Suprapubic skin (tissue), 4 donors: ENCODE data around the gene TEX48. TPM values are rescaled to one million over a fixed set of nuclear protein-coding genes. Genes with fewer than 3 reads are reported as not detected.

ENCODE experiments used
- DNase-seq, 2 donors: peaks; one replicate each; pipeline ENCODE4 v3.0.0-alpha.2; 2019; ENCODE audit warnings: low spot score in 2 of 2
- H3K27ac ChIP-seq: fragments of 200-600 bp; sonication (generic); one replicate; pipeline ENCODE4 v1.5.1; 2019
- H3K27me3 ChIP-seq: fragments of 200-600 bp; sonication (generic); one replicate; pipeline ENCODE4 v1.5.1; 2019
- H3K36me3 ChIP-seq: fragments of 200-600 bp; sonication (generic); one replicate; pipeline ENCODE4 v1.5.1; 2019
- H3K4me1 ChIP-seq: fragments of 200-600 bp; sonication (generic); one replicate; pipeline ENCODE4 v1.5.1; 2019
- H3K4me3 ChIP-seq: fragments of 200-600 bp; sonication (generic); one replicate; pipeline ENCODE4 v1.5.1; 2019; ENCODE audit warnings: mild to moderate bottlenecking
- H3K9me3 ChIP-seq: fragments of 200-600 bp; sonication (generic); one replicate; pipeline ENCODE4 v1.5.1; 2019
- EP300 ChIP-seq: sonication (generic); formaldehyde crosslinking; IDR thresholded peaks from one replicate; pipeline ENCODE4 v1.6.1; 2017; ENCODE audit warnings: antibody characterized with exemption
- POLR2A ChIP-seq, 2 donors: fragments of 450-650 bp; IDR thresholded peaks; one replicate each; pipeline ENCODE4 v1.6.1; 2017; ENCODE audit warnings: antibody characterized with exemption in 2 of 2, mild to moderate bottlenecking in 2 of 2, moderate library complexity in 2 of 2
- POLR2AphosphoS5 ChIP-seq, 3 donors: sonication (generic); formaldehyde crosslinking; IDR thresholded peaks; one replicate each; pipeline ENCODE4 v1.6.1; 2017; ENCODE audit warnings: antibody characterized with exemption in 3 of 3
- WGBS: methylation state at CpG from one replicate; pipeline ENCODE4 v1.1.5; 2018; 5-methylcytosine and 5-hydroxymethylcytosine counted together
- total RNA-seq, 4 donors: library from RNA; depleted of rRNA; stranded (reverse); fragments of >200 nt; gene quantifications; one replicate each; pipeline ENCODE4 v1.1.0, GENCODE V29; 2016
- TF ChIP-seq, protein P1 (sequence below), 2 donors: fragments of 200-600 bp in 1 of 2; fragments of 450-650 bp in 1 of 2; sonication (generic) in 1 of 2; IDR thresholded peaks; one replicate each; pipeline ENCODE4 v1.5.1; 2016 to 2019; ENCODE audit warnings: antibody characterized with exemption in 2 of 2, mild to moderate bottlenecking in 1 of 2, moderate library complexity in 1 of 2

TEX48 gene
- total RNA-seq, 4 donors from 2014 or later, result not detected

DNA sequence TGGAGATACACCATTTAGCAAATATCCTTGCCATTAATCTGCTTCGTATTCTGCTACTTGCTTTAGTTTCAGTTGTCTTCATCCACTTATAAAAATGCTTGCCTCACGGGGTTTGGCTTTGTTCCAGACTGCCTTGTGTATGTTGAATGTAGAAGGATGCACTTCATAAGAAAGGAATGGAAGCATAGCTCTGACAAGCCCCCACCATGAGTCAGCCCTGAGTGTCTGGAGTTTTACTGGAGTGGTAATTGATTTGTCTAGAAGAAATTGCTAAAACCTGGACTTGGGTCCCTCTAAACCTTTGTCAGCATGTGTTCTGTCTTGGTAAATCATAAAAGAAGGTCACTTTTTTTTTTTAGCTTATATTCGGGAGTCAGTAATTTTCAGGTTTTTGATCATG is 4.6 kb downstream of the TEX48 start:
- Histone ChIP-seq H3K27ac (no peak overlapping the region), H3K36me3 (no peaks in the 10 kb centered on the region), H3K9me3 (no peaks in the 10 kb centered on the region), H3K4me1 (no peaks in the 10 kb centered on the region), H3K4me3 (no peak overlapping the region), H3K27me3 (peaks cover 13% of the 10 kb centered on the region)
- 44% methylated on average over 3 of the region's 3 CpGs for WGBS
- TF ChIP-seq EP300 (no peak), POLR2AphosphoS5 (IDR thresholded peaks at IDR 0.05) (no peak), POLR2A (IDR thresholded peaks at IDR 0.05) (no peak)
- TF ChIP-seq, protein P1, sequence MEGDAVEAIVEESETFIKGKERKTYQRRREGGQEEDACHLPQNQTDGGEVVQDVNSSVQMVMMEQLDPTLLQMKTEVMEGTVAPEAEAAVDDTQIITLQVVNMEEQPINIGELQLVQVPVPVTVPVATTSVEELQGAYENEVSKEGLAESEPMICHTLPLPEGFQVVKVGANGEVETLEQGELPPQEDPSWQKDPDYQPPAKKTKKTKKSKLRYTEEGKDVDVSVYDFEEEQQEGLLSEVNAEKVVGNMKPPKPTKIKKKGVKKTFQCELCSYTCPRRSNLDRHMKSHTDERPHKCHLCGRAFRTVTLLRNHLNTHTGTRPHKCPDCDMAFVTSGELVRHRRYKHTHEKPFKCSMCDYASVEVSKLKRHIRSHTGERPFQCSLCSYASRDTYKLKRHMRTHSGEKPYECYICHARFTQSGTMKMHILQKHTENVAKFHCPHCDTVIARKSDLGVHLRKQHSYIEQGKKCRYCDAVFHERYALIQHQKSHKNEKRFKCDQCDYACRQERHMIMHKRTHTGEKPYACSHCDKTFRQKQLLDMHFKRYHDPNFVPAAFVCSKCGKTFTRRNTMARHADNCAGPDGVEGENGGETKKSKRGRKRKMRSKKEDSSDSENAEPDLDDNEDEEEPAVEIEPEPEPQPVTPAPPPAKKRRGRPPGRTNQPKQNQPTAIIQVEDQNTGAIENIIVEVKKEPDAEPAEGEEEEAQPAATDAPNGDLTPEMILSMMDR (IDR thresholded peaks at IDR 0.05), result no peak
- no peak for DNase-seq

DNA sequence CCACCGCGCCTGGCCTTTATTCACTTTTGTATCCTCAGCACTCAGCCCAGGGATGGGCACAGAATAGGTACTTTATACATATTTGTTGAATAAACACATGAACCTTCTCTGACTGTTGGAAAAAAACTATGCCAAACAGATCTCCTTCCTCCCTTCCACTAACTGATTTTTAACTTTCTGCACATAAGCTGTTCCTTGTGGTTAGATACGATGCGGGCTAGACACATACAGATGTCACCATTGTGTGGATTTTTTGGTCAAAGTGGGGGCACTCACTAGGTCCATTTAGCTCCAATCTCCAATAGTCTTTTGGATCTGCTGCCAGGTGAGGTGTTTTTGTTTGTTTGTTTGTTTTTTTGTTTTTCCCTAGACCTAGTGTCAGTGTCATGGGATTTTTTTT is 5.1 kb downstream of the TEX48 start:
- peaks cover 13% of the 10 kb centered on the region for H3K27me3 ChIP-seq
- 90% methylated on average over 4 of the region's 4 CpGs for WGBS
- H3K36me3 ChIP-seq, result no peaks in the 10 kb centered on the region
- no peaks in the 10 kb centered on the region for H3K4me1 ChIP-seq
- TF ChIP-seq EP300 (no peak), POLR2AphosphoS5 (IDR thresholded peaks at IDR 0.05) (no peak), POLR2A (IDR thresholded peaks at IDR 0.05) (no peak)
- TF ChIP-seq, protein P1 (IDR thresholded peaks at IDR 0.05), result no peak
- no peak for DNase-seq
- no peak overlapping the region for H3K27ac ChIP-seq
- H3K9me3 ChIP-seq, result no peaks in the 10 kb centered on the region
- no peak overlapping the region for H3K4me3 ChIP-seq

DNA sequence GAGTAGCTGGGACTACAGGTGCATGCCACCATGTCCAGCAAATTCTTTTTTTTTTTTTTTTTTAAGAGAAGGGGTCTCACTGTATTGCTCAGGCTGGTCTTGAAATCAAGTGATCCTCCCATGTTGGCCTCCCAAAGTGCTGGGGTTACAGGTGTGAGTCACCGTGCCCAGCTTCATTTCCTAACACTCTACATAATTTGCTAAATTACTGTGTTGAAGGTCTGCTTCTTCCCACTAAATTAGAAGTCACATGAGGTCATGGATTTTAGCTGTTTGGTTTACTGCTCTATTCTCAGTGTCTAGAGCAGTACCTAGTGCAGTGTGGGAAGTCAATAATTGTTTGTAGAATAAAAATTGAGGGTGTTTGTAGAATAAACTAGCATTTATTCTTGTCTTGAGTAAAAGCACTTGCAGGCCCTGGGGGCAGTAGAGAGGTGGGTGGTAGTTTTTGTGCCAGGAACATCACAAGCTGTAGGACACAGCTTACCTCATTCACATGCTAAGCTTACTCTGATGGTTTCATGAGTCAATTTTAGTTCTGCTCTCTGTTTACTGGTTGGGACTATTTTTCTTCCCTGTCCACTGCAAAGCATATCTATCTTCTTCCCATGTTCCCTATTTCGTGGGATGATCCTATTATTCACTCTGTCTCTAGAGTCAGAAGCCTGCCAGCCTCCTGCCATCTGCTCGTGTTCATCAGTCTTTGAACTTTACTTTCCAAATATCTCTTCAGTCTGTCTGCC is 7.0 kb downstream of the TEX48 start:
- Histone ChIP-seq H3K27me3 (peaks cover 7% of the 10 kb centered on the region), H3K4me1 (no peaks in the 10 kb centered on the region), H3K27ac (no peak overlapping the region), H3K9me3 (no peaks in the 10 kb centered on the region), H3K4me3 (no peak overlapping the region), H3K36me3 (no peaks in the 10 kb centered on the region)
- DNase-seq, result no peak
- no peak for TF ChIP-seq POLR2A (IDR thresholded peaks at IDR 0.05)
- TF ChIP-seq EP300, result no peak
- TF ChIP-seq, protein P1 (IDR thresholded peaks at IDR 0.05), result no peak
- no peak for TF ChIP-seq POLR2AphosphoS5 (IDR thresholded peaks at IDR 0.05)
- 80% methylated on average over 3 of the region's 3 CpGs for WGBS

DNA sequence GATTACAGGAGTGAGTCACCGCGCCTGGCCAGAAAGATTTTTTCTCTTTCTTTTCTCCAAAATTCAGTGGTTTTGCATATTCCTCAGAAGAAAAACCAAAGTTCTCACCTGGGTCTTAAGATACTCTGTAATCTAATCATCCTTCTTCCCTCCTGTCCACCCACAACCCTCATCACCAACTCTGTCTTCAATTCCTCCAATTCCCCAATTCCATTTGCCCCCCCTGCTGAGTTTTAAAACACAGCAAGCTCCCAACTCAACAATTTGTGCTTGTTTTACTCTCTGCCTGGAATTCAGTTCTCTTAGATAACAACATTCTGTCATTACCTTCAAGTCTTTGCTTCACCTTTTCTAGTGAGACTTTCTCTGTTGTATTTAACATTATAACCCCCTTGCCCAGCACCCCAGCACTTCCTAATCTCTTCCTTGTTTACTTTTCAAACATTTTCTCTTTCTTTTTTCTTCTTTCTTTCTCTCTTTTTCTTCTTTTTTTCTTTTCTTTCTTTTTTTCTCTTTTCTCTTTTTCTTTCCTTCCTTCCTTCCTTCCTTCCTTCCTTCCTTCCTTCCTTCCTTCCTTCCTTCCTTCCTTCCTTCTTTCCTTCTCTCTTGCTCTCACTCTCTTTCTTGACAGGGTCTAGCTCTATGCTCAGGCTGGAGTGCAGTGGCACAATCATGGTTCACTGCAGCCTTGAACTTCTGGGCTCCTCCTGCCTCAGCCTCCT is 7.8 kb downstream of the TEX48 start:
- H3K4me3 ChIP-seq, result no peak overlapping the region
- no peaks in the 10 kb centered on the region for H3K4me1 ChIP-seq
- TF ChIP-seq, protein P1 (IDR thresholded peaks at IDR 0.05), result no peak
- no peak for TF ChIP-seq EP300
- no peak for TF ChIP-seq POLR2A (IDR thresholded peaks at IDR 0.05)
- no peak for TF ChIP-seq POLR2AphosphoS5 (IDR thresholded peaks at IDR 0.05)
- WGBS, result 100% methylated on average over 2 of the region's 2 CpGs
- DNase-seq, result no peak
- no peaks in the 10 kb centered on the region for H3K36me3 ChIP-seq
- no peak overlapping the region for H3K27ac ChIP-seq
- H3K9me3 ChIP-seq, result no peaks in the 10 kb centered on the region
- peaks cover 7% of the 10 kb centered on the region for H3K27me3 ChIP-seq

DNA sequence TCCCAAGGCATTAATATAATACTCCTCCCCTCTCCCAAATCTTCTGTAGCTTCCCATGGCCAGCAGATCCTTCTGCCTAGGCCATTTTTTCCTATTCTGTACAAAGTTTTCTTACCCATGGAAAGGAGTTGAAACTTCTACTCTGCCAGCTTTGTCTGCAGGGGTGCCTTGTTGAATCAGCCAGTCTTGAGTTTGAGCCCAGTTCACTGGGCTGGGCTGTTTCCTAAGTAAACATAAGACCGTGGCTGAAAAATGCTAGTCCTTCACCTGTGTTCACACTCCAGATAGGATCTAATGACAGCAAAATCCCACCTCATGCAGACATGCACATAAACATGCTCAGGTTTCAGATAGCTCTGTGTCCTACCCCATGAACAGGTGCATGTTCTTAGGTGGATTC is 10.4 kb downstream of the TEX48 start:
- H3K4me1 ChIP-seq, result no peaks in the 10 kb centered on the region
- 50% methylated on average over 1 of the region's 1 CpG for WGBS
- no peak overlapping the region for H3K4me3 ChIP-seq
- no peak overlapping the region for H3K27ac ChIP-seq
- DNase-seq, result no peak
- H3K36me3 ChIP-seq, result no peaks in the 10 kb centered on the region
- no peak for TF ChIP-seq POLR2A (IDR thresholded peaks at IDR 0.05)
- TF ChIP-seq, protein P1 (IDR thresholded peaks at IDR 0.05), result no peak
- no peak for TF ChIP-seq EP300
- no peak for TF ChIP-seq POLR2AphosphoS5 (IDR thresholded peaks at IDR 0.05)
- H3K9me3 ChIP-seq, result no peaks in the 10 kb centered on the region
- peaks cover 7% of the 10 kb centered on the region for H3K27me3 ChIP-seq
